Effector memory CD4-positive, alpha-beta T cell (primary cell): ENCODE data around the gene HES6.

Experiments
- DNase-seq, 3 donors: peaks; one replicate each; pipeline ENCODE4 v3.0.0-alpha.2; 2020
- H3K27ac ChIP-seq: 2 replicates; pipeline ENCODE4 v1.7.0; 2013; ENCODE audit warnings: mild to moderate bottlenecking, low read length, moderate library complexity; ENCODE audit not compliant: insufficient read depth, poor library complexity, severe bottlenecking
- H3K27me3 ChIP-seq: replicated peaks from 2 replicates; pipeline ENCODE4 v1.7.0; 2013; ENCODE audit warnings: mild to moderate bottlenecking, low read length; ENCODE audit not compliant: insufficient read depth, control insufficient read depth, poor library complexity, severe bottlenecking
- H3K36me3 ChIP-seq: 2 replicates; pipeline ENCODE4 v1.7.0; 2013; ENCODE audit warnings: mild to moderate bottlenecking, low read length, moderate library complexity; ENCODE audit not compliant: control insufficient read depth, insufficient read depth
- H3K4me1 ChIP-seq: 2 replicates; pipeline ENCODE4 v1.7.0; 2013; ENCODE audit warnings: low read length, mild to moderate bottlenecking; ENCODE audit not compliant: control insufficient read depth, insufficient read depth, poor library complexity, severe bottlenecking
- H3K4me3 ChIP-seq: 2 replicates; pipeline ENCODE4 v1.7.0; 2013; ENCODE audit warnings: low read length, low read depth, mild to moderate bottlenecking; ENCODE audit not compliant: insufficient read depth, poor library complexity, severe bottlenecking
- H3K9me3 ChIP-seq: 2 replicates; pipeline ENCODE4 v1.7.0; 2013; ENCODE audit warnings: mild to moderate bottlenecking, low read length, moderate library complexity; ENCODE audit not compliant: control insufficient read depth

Gene HES6

GRCh38 chr2:238242731-238243495 is 3.1 kb upstream of the HES6 start:
- Histone ChIP-seq H3K36me3 (no peaks in the 10 kb centered on the region), H3K4me1 (peaks cover 13% of the 10 kb centered on the region), H3K27me3 (no peaks in the 10 kb centered on the region), H3K27ac (no peak overlapping the region), H3K4me3 (no peak overlapping the region), H3K9me3 (no peaks in the 10 kb centered on the region)
- DNase-seq = no peak

DNA sequence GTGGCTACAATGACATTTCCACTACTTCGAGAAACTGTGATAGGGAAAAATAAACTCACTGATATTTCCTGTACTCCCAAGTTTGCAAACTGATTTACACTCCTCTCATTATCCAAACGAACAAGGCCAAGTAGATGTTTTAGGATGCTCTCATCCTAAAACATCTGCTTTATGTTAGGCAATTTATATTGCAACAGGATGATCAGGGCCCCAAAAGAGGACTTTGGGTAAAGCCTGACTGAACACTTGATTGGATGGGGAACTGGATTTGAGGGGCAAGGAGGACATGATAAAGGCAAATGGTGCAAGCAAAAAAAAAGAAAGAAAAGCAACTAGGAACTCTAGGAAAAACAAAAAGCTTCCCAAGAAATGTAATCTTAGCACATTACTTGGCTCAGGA is 2.1 kb upstream of the HES6 start:
- H3K36me3 ChIP-seq = no peaks in the 10 kb centered on the region
- H3K9me3 ChIP-seq = no peaks in the 10 kb centered on the region
- H3K27ac ChIP-seq = no peak overlapping the region
- no peak overlapping the region for H3K4me3 ChIP-seq
- no peaks in the 10 kb centered on the region for H3K27me3 ChIP-seq
- peaks cover 13% of the 10 kb centered on the region for H3K4me1 ChIP-seq
- DNase-seq = no peak

- Histone ChIP-seq H3K27me3 (no peaks in the 10 kb centered on the region), H3K4me3 (peak overlapping the region; percentile 62), H3K9me3 (no peaks in the 10 kb centered on the region), H3K27ac (no peak overlapping the region), H3K36me3 (no peaks in the 10 kb centered on the region), H3K4me1 (peaks cover 13% of the 10 kb centered on the region)
- peak in 1 of 3 donors; percentile 20 for DNase-seq
Observed at GRCh38 chr2:238240757-238241711, 1.2 kb upstream of the HES6 start.

DNA sequence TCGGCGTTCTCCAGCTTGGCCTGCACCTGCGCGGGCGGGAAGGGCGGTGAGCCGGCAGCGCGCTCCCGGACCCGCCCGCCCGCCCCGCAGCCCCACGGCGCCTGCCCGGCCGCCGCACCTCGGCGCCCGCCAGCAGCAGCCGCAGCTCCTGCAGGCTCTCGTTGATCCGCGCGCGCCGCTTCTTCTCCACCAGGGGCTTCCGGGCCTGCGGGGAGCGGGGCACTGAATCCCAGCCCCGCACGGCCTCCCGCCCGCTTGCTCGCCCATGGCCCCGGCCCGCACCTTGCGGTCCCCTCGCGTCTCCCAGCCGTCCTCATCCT is 335 bp downstream of the HES6 start:
- Histone ChIP-seq H3K27ac (no peak overlapping the region), H3K4me3 (peak overlapping the region; percentile 52), H3K27me3 (peaks cover under 1% of the 10 kb centered on the region), H3K4me1 (peaks cover 13% of the 10 kb centered on the region), H3K36me3 (no peaks in the 10 kb centered on the region), H3K9me3 (no peaks in the 10 kb centered on the region)
- peak in 1 of 3 donors; percentile 30 for DNase-seq

- no peak overlapping the region for H3K4me3 ChIP-seq
- no peak overlapping the region for H3K27ac ChIP-seq
- peak in 1 of 3 donors; percentile 23 for DNase-seq
- H3K9me3 ChIP-seq = no peaks in the 10 kb centered on the region
- peaks cover 13% of the 10 kb centered on the region for H3K4me1 ChIP-seq
- H3K36me3 ChIP-seq = no peaks in the 10 kb centered on the region
- H3K27me3 ChIP-seq = peaks cover 3% of the 10 kb centered on the region
Observed at GRCh38 chr2:238238766-238239542, 884 bp downstream of the HES6 start.

GRCh38 chr2:238238311-238238765 is 1.5 kb downstream of the HES6 start:
- Histone ChIP-seq H3K27ac (no peak overlapping the region), H3K36me3 (no peaks in the 10 kb centered on the region), H3K4me3 (no peak overlapping the region), H3K4me1 (peaks cover 13% of the 10 kb centered on the region), H3K27me3 (peaks cover 3% of the 10 kb centered on the region), H3K9me3 (no peaks in the 10 kb centered on the region)
- no peak for DNase-seq

GRCh38 chr2:238237431-238238135 is 2.3 kb downstream of the HES6 start:
- H3K27ac ChIP-seq = no peak overlapping the region
- H3K9me3 ChIP-seq = no peaks in the 10 kb centered on the region
- H3K4me3 ChIP-seq = no peak overlapping the region
- H3K36me3 ChIP-seq = no peaks in the 10 kb centered on the region
- no peak for DNase-seq
- peaks cover 13% of the 10 kb centered on the region for H3K4me1 ChIP-seq
- H3K27me3 ChIP-seq = peaks cover 3% of the 10 kb centered on the region

DNA sequence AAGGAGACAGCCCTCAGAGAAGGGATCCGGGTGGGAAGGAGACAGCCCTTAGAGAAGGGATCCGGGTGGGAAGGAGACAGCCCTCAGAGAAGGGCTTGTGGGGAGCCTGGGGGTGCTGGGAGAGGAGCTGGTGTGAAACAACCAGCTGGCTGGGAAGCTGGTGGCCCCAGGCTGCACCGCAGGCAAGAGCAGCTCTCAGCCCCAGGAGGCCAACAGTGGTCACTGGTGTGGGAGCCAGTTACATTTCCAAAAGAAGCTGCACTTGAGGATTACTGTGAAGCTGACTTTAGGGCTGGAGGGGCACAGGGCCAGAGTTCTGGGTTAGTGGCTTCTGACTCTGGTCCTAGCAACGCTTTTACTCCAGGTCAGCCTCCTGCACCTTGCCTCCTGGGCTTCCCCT is 3.3 kb downstream of the HES6 start:
- Histone ChIP-seq H3K27ac (no peak overlapping the region), H3K27me3 (peaks cover 3% of the 10 kb centered on the region), H3K9me3 (no peaks in the 10 kb centered on the region), H3K36me3 (no peaks in the 10 kb centered on the region), H3K4me1 (peaks cover 16% of the 10 kb centered on the region), H3K4me3 (no peak overlapping the region)
- no peak for DNase-seq

- H3K27ac ChIP-seq = no peak overlapping the region
- peaks cover 3% of the 10 kb centered on the region for H3K27me3 ChIP-seq
- no peaks in the 10 kb centered on the region for H3K9me3 ChIP-seq
- peaks cover 22% of the 10 kb centered on the region for H3K4me1 ChIP-seq
- no peak overlapping the region for H3K4me3 ChIP-seq
- DNase-seq = no peak
- H3K36me3 ChIP-seq = no peaks in the 10 kb centered on the region
Observed at GRCh38 chr2:238235856-238236255, 4.0 kb downstream of the HES6 start.
